Activated CD8-positive, alpha-beta memory T cell treated with anti-CD3 and anti-CD28 coated beads for 24 hours (primary cell): ENCODE measurements around the gene EIF4G3.
"Not testable (repeated sequence)": the region's sequence is repeated elsewhere in the genome, so short reads cannot be mapped to it uniquely, and the experiment has no call there.

Source experiments
- DNase-seq: peaks from one replicate; pipeline ENCODE4 v3.0.0-alpha.2; 2020

EIF4G3 gene

GRCh38 chr1:20854529-20854928 lies 322.2 kb downstream of the EIF4G3 start:
- DNase-seq, result no peak

GRCh38 chr1:20851791-20852190 lies 324.9 kb downstream of the EIF4G3 start:
- not testable (repeated sequence) for DNase-seq

GRCh38 chr1:20850021-20850420 lies 326.7 kb downstream of the EIF4G3 start:
- DNase-seq, result no peak

GRCh38 chr1:20849100-20849499 lies 327.6 kb downstream of the EIF4G3 start:
- DNase-seq, result no peak

- DNase-seq, result no peak
Measured at GRCh38 chr1:20848162-20848561, 328.5 kb downstream of the EIF4G3 start.

GRCh38 chr1:20847611-20848080 lies 329.1 kb downstream of the EIF4G3 start:
- no peak for DNase-seq

- no peak for DNase-seq
Measured at GRCh38 chr1:20846461-20847374, 330.0 kb downstream of the EIF4G3 start.

- DNase-seq, result no peak
Measured at GRCh38 chr1:20840731-20841130, 336.0 kb downstream of the EIF4G3 start.

- DNase-seq, result no peak
Measured at GRCh38 chr1:20837554-20838192, 339.0 kb downstream of the EIF4G3 start.

GRCh38 chr1:20836230-20836629 lies 340.5 kb downstream of the EIF4G3 start:
- no peak for DNase-seq

- no peak for DNase-seq
Measured at GRCh38 chr1:20834780-20835179, 341.9 kb downstream of the EIF4G3 start.

- no peak for DNase-seq
Measured at GRCh38 chr1:20834192-20834591, 342.5 kb downstream of the EIF4G3 start.

- no peak for DNase-seq
Measured at GRCh38 chr1:20830378-20830777, 346.3 kb downstream of the EIF4G3 start.

GRCh38 chr1:20829946-20830345 lies 346.8 kb downstream of the EIF4G3 start:
- no peak for DNase-seq

- no peak for DNase-seq
Measured at GRCh38 chr1:20829531-20829930, 347.2 kb downstream of the EIF4G3 start.

- no peak for DNase-seq
Measured at GRCh38 chr1:20823845-20824244, 352.9 kb downstream of the EIF4G3 start.

GRCh38 chr1:20821466-20821865 lies 355.2 kb downstream of the EIF4G3 start:
- DNase-seq, result no peak

- DNase-seq, result no peak
Measured at GRCh38 chr1:20819818-20820217, 356.9 kb downstream of the EIF4G3 start.

- no peak for DNase-seq
Measured at GRCh38 chr1:20814534-20814871, 362.2 kb downstream of the EIF4G3 start.

GRCh38 chr1:20811916-20812315 lies 364.8 kb downstream of the EIF4G3 start:
- no peak for DNase-seq

GRCh38 chr1:20793236-20793635 lies 383.5 kb downstream of the EIF4G3 start:
- no peak for DNase-seq

GRCh38 chr1:20792196-20792595 lies 384.5 kb downstream of the EIF4G3 start:
- DNase-seq, result no peak

- no peak for DNase-seq
Measured at GRCh38 chr1:20790785-20791184, 385.9 kb downstream of the EIF4G3 start.

GRCh38 chr1:20789598-20789997 lies 387.1 kb downstream of the EIF4G3 start:
- not testable (repeated sequence) for DNase-seq
